Tibial nerve (tissue), 4 donors: Measurements from ENCODE around the gene PLPPR1. TPM values are rescaled to one million over a fixed set of nuclear protein-coding genes. Genes with fewer than 3 reads are reported as not detected.

Experiments
- DNase-seq, 2 donors: peaks; one replicate each; pipeline ENCODE4 v3.0.0-alpha.2; 2019; ENCODE audit warnings: low spot score in 2 of 2
- H3K27ac ChIP-seq, 4 donors: fragments of 200-600 bp; sonication (generic) in 3 of 4; one replicate each; pipeline ENCODE4 v1.5.1; 2017 to 2019; ENCODE audit warnings: mild to moderate bottlenecking in 1 of 4
- H3K27me3 ChIP-seq, 2 donors: fragments of 200-600 bp; sonication (generic) in 1 of 2; one replicate each; pipeline versions ENCODE4 v1.5.1 to v1.6.0; 2017 to 2019
- H3K36me3 ChIP-seq, 3 donors: fragments of 200-600 bp; sonication (generic); one replicate each; pipeline ENCODE4 v1.5.1; 2018 to 2019
- H3K4me1 ChIP-seq, 4 donors: fragments of 200-600 bp; sonication (generic) in 3 of 4; one replicate each; pipeline ENCODE4 v1.5.1; 2017 to 2019
- H3K4me3 ChIP-seq, 4 donors: fragments of 200-600 bp; sonication (generic) in 3 of 4; one replicate each; pipeline ENCODE4 v1.5.1; 2017 to 2019; ENCODE audit warnings: mild to moderate bottlenecking in 1 of 4, moderate library complexity in 1 of 4
- H3K9me3 ChIP-seq, 4 donors: fragments of 200-600 bp; sonication (generic) in 3 of 4; one replicate each; pipeline ENCODE4 v1.5.1; 2017 to 2019
- CTCF ChIP-seq, 5 experiments: fragments of 200-600 bp in 3 of 5; fragments of 450-650 bp in 2 of 5; sonication (generic) in 3 of 5; IDR thresholded peaks; one replicate each; pipeline ENCODE4 v1.5.1; 2016 to 2019; ENCODE audit warnings: antibody characterized with exemption in 5 of 5, mild to moderate bottlenecking in 3 of 5, moderate library complexity in 2 of 5
- EP300 ChIP-seq, 2 donors: sonication (generic); formaldehyde crosslinking; IDR thresholded peaks; one replicate each; pipeline ENCODE4 v1.6.1; 2017; ENCODE audit warnings: antibody characterized with exemption in 2 of 2, mild to moderate bottlenecking in 1 of 2
- POLR2A ChIP-seq, 2 donors: fragments of 450-650 bp; IDR thresholded peaks; one replicate each; pipeline ENCODE4 v1.6.1; 2017; ENCODE audit warnings: antibody characterized with exemption in 2 of 2, mild to moderate bottlenecking in 2 of 2, moderate library complexity in 2 of 2
- WGBS, 2 donors: methylation state at CpG; one replicate each; pipeline ENCODE4 v1.1.5; 2018; 5-methylcytosine and 5-hydroxymethylcytosine counted together
- total RNA-seq, 4 donors: library from RNA; depleted of rRNA; stranded (reverse); fragments of >200 nt; gene quantifications; one replicate each; pipeline ENCODE4 v1.1.0, GENCODE V29; 2016

The PLPPR1 gene
- total RNA-seq, 4 donors from 2014 or later: 0.30 to 7.6 (median 2.5) TPM

- WGBS, 2 donors: 62 to 70% methylated on average over 3 of the region's 3 CpGs
- no peaks in the 10 kb centered on the region for H3K4me1 ChIP-seq
- TF ChIP-seq POLR2A (IDR thresholded peaks at IDR 0.05) (no peak), CTCF (IDR thresholded peaks at IDR 0.05) (no peak), EP300 (IDR thresholded peaks at IDR 0.05) (no peak)
- no peak for DNase-seq
- no peaks in the 10 kb centered on the region for H3K27me3 ChIP-seq
- no peaks in the 10 kb centered on the region for H3K9me3 ChIP-seq
- no peak overlapping the region for H3K4me3 ChIP-seq
- H3K27ac ChIP-seq: no peak overlapping the region
- no peaks in the 10 kb centered on the region for H3K36me3 ChIP-seq
Observed at GRCh38 chr9:101158361-101158760, 129.8 kb downstream of the PLPPR1 start.

GRCh38 chr9:101162231-101162630, 133.7 kb downstream of the PLPPR1 start:
- 60 to 69% methylated on average over 1 of the region's 1 CpG for WGBS, 2 donors
- no peaks in the 10 kb centered on the region for H3K4me1 ChIP-seq
- no peak for DNase-seq
- no peak overlapping the region for H3K27ac ChIP-seq
- H3K36me3 ChIP-seq: no peaks in the 10 kb centered on the region
- no peak overlapping the region for H3K4me3 ChIP-seq
- no peaks in the 10 kb centered on the region for H3K9me3 ChIP-seq
- H3K27me3 ChIP-seq: no peaks in the 10 kb centered on the region
- no peak for TF ChIP-seq POLR2A (IDR thresholded peaks at IDR 0.05)
- no peak for TF ChIP-seq EP300 (IDR thresholded peaks at IDR 0.05)

- Histone ChIP-seq H3K9me3 (no peaks in the 10 kb centered on the region), H3K27ac (no peak overlapping the region), H3K4me1 (no peaks in the 10 kb centered on the region), H3K4me3 (no peak overlapping the region), H3K27me3 (no peaks in the 10 kb centered on the region), H3K36me3 (no peaks in the 10 kb centered on the region)
- WGBS, 2 donors: 63 to 70% methylated on average over 1 of the region's 1 CpG
- no peak for TF ChIP-seq EP300 (IDR thresholded peaks at IDR 0.05)
- TF ChIP-seq CTCF (IDR thresholded peaks at IDR 0.05): no peak
- TF ChIP-seq POLR2A (IDR thresholded peaks at IDR 0.05): no peak
- no peak for DNase-seq
Observed at GRCh38 chr9:101165131-101165530, 136.6 kb downstream of the PLPPR1 start.

GRCh38 chr9:101167490-101168134, 139.1 kb downstream of the PLPPR1 start:
- Histone ChIP-seq H3K4me3 (no peak overlapping the region), H3K9me3 (no peaks in the 10 kb centered on the region)

GRCh38 chr9:101172616-101173015, 144.1 kb downstream of the PLPPR1 start:
- 71 to 81% methylated on average over 1 of the region's 1 CpG for WGBS, 2 donors
- Histone ChIP-seq H3K4me3 (no peak overlapping the region), H3K36me3 (no peaks in the 10 kb centered on the region), H3K27me3 (no peaks in the 10 kb centered on the region), H3K27ac (no peak overlapping the region), H3K4me1 (no peaks in the 10 kb centered on the region), H3K9me3 (peaks cover 0 to 14% (median 0%) of the 10 kb centered on the region in 4 donors)
- DNase-seq: no peak
- TF ChIP-seq POLR2A (IDR thresholded peaks at IDR 0.05) (no peak), EP300 (IDR thresholded peaks at IDR 0.05) (no peak), CTCF (IDR thresholded peaks at IDR 0.05) (no peak)

More at GRCh38 chr9:101167490-101168134, 139.1 kb downstream of the PLPPR1 start:
- 78 to 80% methylated on average over 1 of the region's 1 CpG for WGBS, 2 donors
- DNase-seq: no peak
- Histone ChIP-seq H3K36me3 (no peaks in the 10 kb centered on the region), H3K4me1 (no peaks in the 10 kb centered on the region), H3K27ac (no peak overlapping the region), H3K27me3 (no peaks in the 10 kb centered on the region)
- TF ChIP-seq POLR2A (IDR thresholded peaks at IDR 0.05): no peak
- no peak for TF ChIP-seq CTCF (IDR thresholded peaks at IDR 0.05)
- TF ChIP-seq EP300 (IDR thresholded peaks at IDR 0.05): no peak
